Fibroblast of villous mesenchyme (primary cell): ENCODE measurements around the gene DIRAS2. TPM values are rescaled to one million over a fixed set of nuclear protein-coding genes. Genes with fewer than 3 reads are reported as not detected.

Source experiments
- DNase-seq: peaks from one replicate; pipeline ENCODE4 v3.0.0-alpha.2; 2010; ENCODE audit warnings: low read depth
- H3K4me3 ChIP-seq: 2 replicates; pipeline ENCODE4 v1.5.1; 2011; ENCODE audit warnings: low read depth, mild to moderate bottlenecking, low read length
- total RNA-seq: library from RNA; depleted of rRNA; stranded (reverse); fragments of >200 nt; gene quantifications from 2 replicates; pipeline ENCODE4 v1.2.3, GENCODE V29; 2012
- TF ChIP-seq, protein P1 (sequence below): IDR thresholded peaks from 2 replicates; pipeline ENCODE4 v1.5.1; 2012; ENCODE audit warnings: low read depth, mild to moderate bottlenecking, low read length; ENCODE audit not compliant: insufficient read depth

Gene DIRAS2
- total RNA-seq, 1 donor: 1.3 TPM

DNA sequence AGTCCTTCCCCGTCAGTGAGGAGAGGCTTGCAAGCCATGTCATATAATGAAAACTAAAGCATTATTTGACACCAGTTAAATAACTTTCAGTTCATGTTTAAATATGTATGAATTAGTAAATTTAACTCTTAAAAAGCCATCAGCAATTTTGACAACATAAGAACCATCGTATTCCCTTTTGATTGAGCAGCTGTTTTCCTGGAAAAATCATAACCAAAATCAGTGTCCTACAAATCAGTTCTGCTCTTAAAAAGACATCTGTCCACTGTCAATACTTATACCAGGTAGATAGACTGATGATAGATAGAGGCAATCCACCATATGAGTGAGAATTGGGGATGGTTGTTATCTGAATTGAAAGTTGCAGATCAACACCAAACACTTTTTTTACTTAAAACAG, 2.3 kb downstream of the DIRAS2 start:
- DNase-seq: no peak
- TF ChIP-seq, protein P1, sequence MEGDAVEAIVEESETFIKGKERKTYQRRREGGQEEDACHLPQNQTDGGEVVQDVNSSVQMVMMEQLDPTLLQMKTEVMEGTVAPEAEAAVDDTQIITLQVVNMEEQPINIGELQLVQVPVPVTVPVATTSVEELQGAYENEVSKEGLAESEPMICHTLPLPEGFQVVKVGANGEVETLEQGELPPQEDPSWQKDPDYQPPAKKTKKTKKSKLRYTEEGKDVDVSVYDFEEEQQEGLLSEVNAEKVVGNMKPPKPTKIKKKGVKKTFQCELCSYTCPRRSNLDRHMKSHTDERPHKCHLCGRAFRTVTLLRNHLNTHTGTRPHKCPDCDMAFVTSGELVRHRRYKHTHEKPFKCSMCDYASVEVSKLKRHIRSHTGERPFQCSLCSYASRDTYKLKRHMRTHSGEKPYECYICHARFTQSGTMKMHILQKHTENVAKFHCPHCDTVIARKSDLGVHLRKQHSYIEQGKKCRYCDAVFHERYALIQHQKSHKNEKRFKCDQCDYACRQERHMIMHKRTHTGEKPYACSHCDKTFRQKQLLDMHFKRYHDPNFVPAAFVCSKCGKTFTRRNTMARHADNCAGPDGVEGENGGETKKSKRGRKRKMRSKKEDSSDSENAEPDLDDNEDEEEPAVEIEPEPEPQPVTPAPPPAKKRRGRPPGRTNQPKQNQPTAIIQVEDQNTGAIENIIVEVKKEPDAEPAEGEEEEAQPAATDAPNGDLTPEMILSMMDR: no peak
- H3K4me3 ChIP-seq: no peak overlapping the region

DNA sequence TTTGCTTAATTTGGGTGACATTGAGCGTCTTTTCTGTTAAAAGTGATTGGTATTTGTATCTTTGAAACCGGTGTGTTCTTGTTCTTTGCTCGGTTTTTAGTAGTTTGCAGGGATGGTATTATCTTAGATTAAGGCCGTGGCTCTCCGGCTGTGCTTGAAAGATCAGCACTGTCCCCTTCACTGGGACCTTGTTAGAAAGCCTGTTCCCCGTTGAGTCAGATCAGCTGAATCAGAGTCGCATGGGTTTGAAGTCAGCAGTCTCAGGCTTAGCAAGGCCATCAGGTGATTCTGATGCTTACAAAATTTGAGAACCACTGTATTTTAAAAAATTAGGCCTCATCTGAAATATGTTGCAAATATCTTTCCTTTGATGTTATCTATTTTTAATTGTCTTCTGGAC, 5.0 kb downstream of the DIRAS2 start:
- DNase-seq: no peak
- H3K4me3 ChIP-seq: no peak overlapping the region
- TF ChIP-seq, protein P1: no peak

DNA sequence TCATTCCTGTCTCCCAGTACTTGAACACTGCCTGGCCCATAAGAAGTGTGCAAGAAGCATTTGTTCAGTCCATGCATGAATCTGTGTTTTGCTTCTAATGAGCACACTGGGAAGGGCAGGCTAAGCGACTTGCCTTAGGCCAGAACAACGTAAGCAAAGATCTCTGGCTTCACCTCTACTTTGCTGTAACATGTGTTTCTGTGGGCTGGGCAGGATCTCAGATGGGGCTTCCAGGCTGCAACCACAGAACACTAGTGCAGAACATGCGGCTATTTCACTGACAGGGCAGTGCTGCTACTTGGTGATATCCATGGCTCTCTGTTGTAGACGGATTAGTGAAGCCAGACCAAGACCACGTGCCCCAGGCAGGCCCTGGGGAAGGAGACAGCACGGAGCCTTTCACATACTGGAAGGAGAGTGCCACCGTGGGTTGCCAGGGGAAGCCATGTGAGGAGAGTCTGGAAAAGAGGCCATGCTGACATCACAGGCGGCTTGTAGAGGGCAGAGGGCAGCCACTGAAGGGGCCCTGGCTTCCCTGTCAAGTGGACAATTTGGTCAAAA, 9.9 kb downstream of the DIRAS2 start:
- TF ChIP-seq, protein P1: no peak
- DNase-seq: no peak
- no peak overlapping the region for H3K4me3 ChIP-seq

DNA sequence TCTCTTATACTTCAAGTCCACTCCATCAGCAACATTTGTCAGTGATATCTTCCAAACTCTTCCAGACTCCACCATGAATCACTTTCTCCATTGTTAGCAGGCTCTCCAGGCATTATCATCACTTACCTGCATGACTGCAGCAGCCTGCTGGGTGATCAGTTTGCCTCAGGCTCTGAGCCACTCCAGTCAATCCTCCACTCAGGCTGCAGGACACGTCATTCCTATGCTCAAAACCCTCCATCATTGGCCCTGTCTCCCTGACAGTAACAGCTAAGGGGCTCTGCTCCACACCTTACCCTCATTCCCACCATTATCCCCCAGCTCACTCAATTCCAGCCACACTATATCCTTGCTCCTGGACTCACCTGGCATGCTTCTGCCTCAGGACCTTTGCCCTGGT, 10.7 kb downstream of the DIRAS2 start:
- H3K4me3 ChIP-seq: no peak overlapping the region
- TF ChIP-seq, protein P1: no peak

DNA sequence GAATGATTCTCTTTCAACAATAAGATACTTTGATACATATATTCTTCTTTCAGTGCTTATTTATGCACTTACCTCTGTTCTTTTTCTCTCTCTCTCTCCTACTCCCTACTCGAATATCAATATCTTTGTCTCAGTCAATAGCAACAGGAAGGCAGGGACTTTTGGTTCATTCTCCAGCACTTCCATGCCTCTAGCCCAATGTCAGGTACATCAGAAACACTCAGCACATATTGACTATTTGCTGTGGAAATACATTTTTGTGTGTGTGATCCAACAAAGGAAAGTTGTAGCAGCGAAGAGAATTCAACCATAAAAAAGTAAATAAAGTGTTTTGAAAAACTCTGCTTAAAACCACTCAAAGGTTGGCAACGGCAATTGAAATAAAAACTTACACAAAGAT, 12.6 kb downstream of the DIRAS2 start:
- TF ChIP-seq, protein P1: no peak
- DNase-seq: no peak
- H3K4me3 ChIP-seq: no peak overlapping the region

More for the DNA sequence above, 10.7 kb downstream of the DIRAS2 start:
- DNase-seq: no peak

DNA sequence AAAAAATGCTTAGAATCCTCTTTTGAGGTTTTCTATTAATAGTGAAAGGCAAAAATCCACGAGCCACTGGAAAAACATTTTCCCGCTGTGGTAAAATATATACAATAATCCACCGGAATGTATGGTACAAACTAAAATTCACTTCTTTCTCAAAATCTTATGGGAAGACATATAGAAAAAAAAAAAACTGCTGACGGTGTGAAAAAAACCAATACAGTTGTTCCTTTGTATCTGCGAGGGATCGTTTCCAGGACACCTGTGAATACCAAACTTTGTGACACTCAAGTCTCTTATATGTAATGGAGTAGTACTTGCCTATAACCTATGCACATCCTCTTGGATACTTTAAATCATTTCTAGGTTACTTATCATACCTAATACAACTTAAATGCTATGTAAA, 13.3 kb downstream of the DIRAS2 start:
- DNase-seq: no peak
- TF ChIP-seq, protein P1: no peak

DNA sequence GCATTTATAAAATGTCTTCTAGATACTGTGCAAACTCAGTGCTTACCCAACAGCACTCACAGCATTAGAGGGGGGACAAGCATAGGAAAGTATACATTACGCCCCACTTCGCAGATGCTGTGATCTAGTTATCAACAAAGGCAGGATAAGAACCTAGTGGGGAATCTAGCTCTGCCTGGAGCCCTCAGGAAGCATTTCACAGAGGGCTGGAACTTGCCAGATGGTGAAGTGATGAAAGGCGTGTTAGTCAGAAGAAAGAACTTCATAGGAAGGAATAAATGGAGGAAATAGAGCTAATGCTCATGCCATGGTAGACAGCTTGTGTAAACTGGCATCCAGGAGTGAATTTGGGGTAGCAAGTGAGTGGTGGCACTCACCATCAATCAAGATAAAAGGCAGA, 25.8 kb downstream of the DIRAS2 start:
- TF ChIP-seq, protein P1: no peak
- no peak for DNase-seq
- H3K4me3 ChIP-seq: no peak overlapping the region

More for the DNA sequence above, 13.3 kb downstream of the DIRAS2 start:
- no peak overlapping the region for H3K4me3 ChIP-seq
